Tibial nerve (tissue), 4 donors: Measurements from ENCODE around the gene S100A16. TPM values are rescaled to one million over a fixed set of nuclear protein-coding genes. Genes with fewer than 3 reads are reported as not detected.
"Not testable (repeated sequence)": the region's sequence is repeated elsewhere in the genome, so short reads cannot be mapped to it uniquely, and the experiment has no call there.

Experiments
- DNase-seq, 2 donors: peaks; one replicate each; pipeline ENCODE4 v3.0.0-alpha.2; 2019; ENCODE audit warnings: low spot score in 2 of 2
- H3K27ac ChIP-seq, 4 donors: fragments of 200-600 bp; sonication (generic) in 3 of 4; one replicate each; pipeline ENCODE4 v1.5.1; 2017 to 2019; ENCODE audit warnings: mild to moderate bottlenecking in 1 of 4
- H3K27me3 ChIP-seq, 2 donors: fragments of 200-600 bp; sonication (generic) in 1 of 2; one replicate each; pipeline versions ENCODE4 v1.5.1 to v1.6.0; 2017 to 2019
- H3K36me3 ChIP-seq, 3 donors: fragments of 200-600 bp; sonication (generic); one replicate each; pipeline ENCODE4 v1.5.1; 2018 to 2019
- H3K4me1 ChIP-seq, 4 donors: fragments of 200-600 bp; sonication (generic) in 3 of 4; one replicate each; pipeline ENCODE4 v1.5.1; 2017 to 2019
- H3K4me3 ChIP-seq, 4 donors: fragments of 200-600 bp; sonication (generic) in 3 of 4; one replicate each; pipeline ENCODE4 v1.5.1; 2017 to 2019; ENCODE audit warnings: mild to moderate bottlenecking in 1 of 4, moderate library complexity in 1 of 4
- H3K9me3 ChIP-seq, 4 donors: fragments of 200-600 bp; sonication (generic) in 3 of 4; one replicate each; pipeline ENCODE4 v1.5.1; 2017 to 2019
- EP300 ChIP-seq, 2 donors: sonication (generic); formaldehyde crosslinking; IDR thresholded peaks; one replicate each; pipeline ENCODE4 v1.6.1; 2017; ENCODE audit warnings: antibody characterized with exemption in 2 of 2, mild to moderate bottlenecking in 1 of 2
- POLR2A ChIP-seq, 2 donors: fragments of 450-650 bp; IDR thresholded peaks; one replicate each; pipeline ENCODE4 v1.6.1; 2017; ENCODE audit warnings: antibody characterized with exemption in 2 of 2, mild to moderate bottlenecking in 2 of 2, moderate library complexity in 2 of 2
- WGBS, 2 donors: methylation state at CpG; one replicate each; pipeline ENCODE4 v1.1.5; 2018; 5-methylcytosine and 5-hydroxymethylcytosine counted together
- total RNA-seq, 4 donors: library from RNA; depleted of rRNA; stranded (reverse); fragments of >200 nt; gene quantifications; one replicate each; pipeline ENCODE4 v1.1.0, GENCODE V29; 2016
- TF ChIP-seq, protein P1 (sequence below), 5 experiments: fragments of 200-600 bp in 3 of 5; fragments of 450-650 bp in 2 of 5; sonication (generic) in 3 of 5; IDR thresholded peaks; one replicate each; pipeline ENCODE4 v1.5.1; 2016 to 2019; ENCODE audit warnings: antibody characterized with exemption in 5 of 5, mild to moderate bottlenecking in 3 of 5, moderate library complexity in 2 of 5

S100A16 gene
- total RNA-seq, 4 donors from 2014 or later: 45.5 to 120 (median 77.1) TPM

DNA sequence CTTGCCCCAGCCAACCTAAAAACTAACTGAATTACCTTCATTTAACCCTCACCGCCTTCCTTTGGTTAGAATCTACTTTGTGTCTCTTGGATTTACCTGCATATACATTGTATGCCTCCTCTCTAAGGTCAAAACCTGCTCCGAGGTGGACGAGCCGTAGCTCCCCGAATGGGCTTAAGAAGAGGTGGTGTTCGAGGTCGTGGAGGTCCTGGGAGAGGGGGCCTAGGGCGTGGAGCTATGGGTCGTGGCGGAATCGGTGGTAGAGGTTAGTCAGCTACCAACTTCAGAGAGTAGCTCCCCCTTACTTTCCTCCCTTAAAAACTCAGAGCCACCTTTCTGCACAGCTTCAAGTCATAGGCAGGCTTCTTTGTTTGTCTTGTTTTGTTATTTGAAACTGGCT lies 30.2 kb upstream of the S100A16 start:
- WGBS, 2 donors: 87% methylated on average over 11 of the region's 11 CpGs
- H3K36me3 ChIP-seq: peaks cover 0 to 89% (median 23%) of the 10 kb centered on the region in 3 donors
- H3K27ac ChIP-seq: peak overlapping the region in 1 of 4 donors; percentile 32
- H3K4me3 ChIP-seq: no peak overlapping the region
- no peak for DNase-seq
- H3K4me1 ChIP-seq: peaks cover 0 to 57% (median 2%) of the 10 kb centered on the region in 4 donors
- TF ChIP-seq, protein P1, sequence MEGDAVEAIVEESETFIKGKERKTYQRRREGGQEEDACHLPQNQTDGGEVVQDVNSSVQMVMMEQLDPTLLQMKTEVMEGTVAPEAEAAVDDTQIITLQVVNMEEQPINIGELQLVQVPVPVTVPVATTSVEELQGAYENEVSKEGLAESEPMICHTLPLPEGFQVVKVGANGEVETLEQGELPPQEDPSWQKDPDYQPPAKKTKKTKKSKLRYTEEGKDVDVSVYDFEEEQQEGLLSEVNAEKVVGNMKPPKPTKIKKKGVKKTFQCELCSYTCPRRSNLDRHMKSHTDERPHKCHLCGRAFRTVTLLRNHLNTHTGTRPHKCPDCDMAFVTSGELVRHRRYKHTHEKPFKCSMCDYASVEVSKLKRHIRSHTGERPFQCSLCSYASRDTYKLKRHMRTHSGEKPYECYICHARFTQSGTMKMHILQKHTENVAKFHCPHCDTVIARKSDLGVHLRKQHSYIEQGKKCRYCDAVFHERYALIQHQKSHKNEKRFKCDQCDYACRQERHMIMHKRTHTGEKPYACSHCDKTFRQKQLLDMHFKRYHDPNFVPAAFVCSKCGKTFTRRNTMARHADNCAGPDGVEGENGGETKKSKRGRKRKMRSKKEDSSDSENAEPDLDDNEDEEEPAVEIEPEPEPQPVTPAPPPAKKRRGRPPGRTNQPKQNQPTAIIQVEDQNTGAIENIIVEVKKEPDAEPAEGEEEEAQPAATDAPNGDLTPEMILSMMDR (IDR thresholded peaks at IDR 0.05): no peak
- no peak for TF ChIP-seq POLR2A (IDR thresholded peaks at IDR 0.05)
- no peak for TF ChIP-seq EP300 (IDR thresholded peaks at IDR 0.05)
- H3K27me3 ChIP-seq: no peaks in the 10 kb centered on the region
- H3K9me3 ChIP-seq: no peaks in the 10 kb centered on the region

DNA sequence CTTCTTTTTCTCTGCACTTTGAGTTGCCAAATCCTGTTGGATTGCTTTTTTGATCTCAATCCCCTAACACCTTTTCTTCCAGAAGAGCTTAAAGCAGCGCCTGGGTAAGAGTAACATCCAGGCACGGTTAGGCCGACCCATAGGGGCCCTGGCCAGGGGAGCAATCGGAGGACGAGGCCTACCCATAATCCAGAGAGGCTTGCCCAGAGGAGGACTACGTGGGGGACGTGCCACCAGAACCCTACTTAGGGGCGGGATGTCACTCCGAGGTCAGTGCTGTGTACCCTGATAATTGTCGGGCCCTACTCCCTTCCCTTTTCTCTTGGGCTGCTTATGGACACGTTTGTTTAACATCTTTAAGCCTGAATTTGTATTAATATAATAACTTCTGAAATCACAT lies 29.2 kb upstream of the S100A16 start:
- Histone ChIP-seq H3K36me3 (peaks cover 0 to 98% (median 31%) of the 10 kb centered on the region in 3 donors), H3K4me3 (no peak overlapping the region), H3K27ac (no peak overlapping the region), H3K9me3 (no peaks in the 10 kb centered on the region), H3K4me1 (peaks cover 0 to 63% (median 0%) of the 10 kb centered on the region in 4 donors), H3K27me3 (no peaks in the 10 kb centered on the region)
- no peak for TF ChIP-seq EP300 (IDR thresholded peaks at IDR 0.05)
- TF ChIP-seq POLR2A (IDR thresholded peaks at IDR 0.05): no peak
- TF ChIP-seq, protein P1 (IDR thresholded peaks at IDR 0.05): no peak
- 81 to 86% methylated on average over 11 of the region's 11 CpGs for WGBS, 2 donors
- no peak for DNase-seq

DNA sequence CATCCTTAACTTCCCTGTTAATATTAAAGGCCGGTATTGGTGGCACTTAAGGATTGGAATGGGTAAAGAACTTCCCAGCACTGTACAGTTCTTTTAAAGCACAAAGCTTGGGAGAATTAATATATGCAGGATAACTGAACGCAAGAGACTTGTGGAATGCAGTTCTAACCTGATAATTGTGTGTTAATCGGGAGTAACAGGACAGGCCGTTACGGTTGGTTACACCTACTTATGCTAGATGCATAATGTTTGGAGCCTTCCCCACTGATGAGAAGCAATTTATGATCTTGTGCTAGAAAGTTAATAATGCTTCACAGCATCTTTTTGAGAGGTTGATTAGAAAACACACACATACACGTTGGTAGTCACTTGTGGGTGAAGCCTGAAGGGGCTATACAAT lies 27.9 kb upstream of the S100A16 start:
- TF ChIP-seq, protein P1 (IDR thresholded peaks at IDR 0.05): no peak
- TF ChIP-seq EP300 (IDR thresholded peaks at IDR 0.05) (no peak), POLR2A (IDR thresholded peaks at IDR 0.05) (no peak)
- no peak for DNase-seq
- 63 to 73% methylated on average over 6 of the region's 6 CpGs for WGBS, 2 donors
- Histone ChIP-seq H3K4me3 (no peak overlapping the region), H3K9me3 (no peaks in the 10 kb centered on the region), H3K36me3 (peaks cover 0 to 100% (median 32%) of the 10 kb centered on the region in 3 donors), H3K27me3 (no peaks in the 10 kb centered on the region), H3K4me1 (peaks cover 0 to 66% (median 8%) of the 10 kb centered on the region in 4 donors), H3K27ac (no peak overlapping the region)

DNA sequence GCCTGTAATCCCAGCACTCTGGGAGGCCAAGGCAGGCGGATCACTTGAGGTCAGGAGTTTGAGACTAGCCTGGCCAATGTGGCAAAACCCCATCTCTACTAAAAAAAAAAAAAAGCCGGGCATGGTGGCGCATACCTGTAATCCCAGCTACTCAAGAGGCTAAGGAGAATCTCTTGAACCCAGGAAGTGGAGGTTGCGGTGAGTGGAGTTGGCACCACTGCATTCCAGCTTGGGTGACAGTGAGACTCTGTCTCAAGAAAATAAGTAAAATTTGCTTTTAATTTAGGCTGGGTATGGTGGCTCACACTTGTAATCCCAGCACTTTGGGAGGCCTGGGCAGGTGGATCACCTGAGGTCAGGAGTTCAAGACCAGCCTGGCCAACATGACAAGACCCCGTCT lies 27.3 kb upstream of the S100A16 start:
- not testable (repeated sequence) for H3K4me3 ChIP-seq, DNase-seq, H3K27me3 ChIP-seq, H3K27ac ChIP-seq, H3K9me3 ChIP-seq
- H3K36me3 ChIP-seq: peaks cover 0 to 100% (median 32%) of the 10 kb centered on the region in 3 donors
- WGBS, 2 donors: 93 to 98% methylated on average over 4 to 5 of the region's 5 CpGs
- H3K4me1 ChIP-seq: peaks cover 0 to 72% (median 14%) of the 10 kb centered on the region in 4 donors

DNA sequence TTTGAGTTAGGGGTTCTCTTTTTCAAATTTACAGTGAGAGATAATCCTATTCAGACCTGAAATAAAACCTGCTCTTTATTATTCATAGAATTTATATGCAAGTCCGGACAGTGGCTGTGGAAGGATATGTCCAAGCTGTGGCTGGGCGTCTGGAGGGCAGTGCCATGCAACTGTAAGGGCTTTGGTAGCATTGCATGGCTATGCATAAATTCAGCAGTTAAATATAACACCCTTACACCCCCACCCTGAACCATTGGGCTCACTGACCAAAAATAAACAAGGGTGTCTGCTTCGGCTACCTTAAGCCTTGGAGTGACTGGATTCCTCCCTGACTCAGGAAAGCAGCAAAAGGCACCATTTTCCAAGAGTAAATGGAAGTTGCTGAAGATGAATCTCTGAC lies 26.3 kb upstream of the S100A16 start:
- Histone ChIP-seq H3K4me1 (peaks cover 0 to 69% (median 19%) of the 10 kb centered on the region in 4 donors), H3K9me3 (no peaks in the 10 kb centered on the region), H3K27ac (no peak overlapping the region), H3K4me3 (no peak overlapping the region), H3K36me3 (peaks cover 0 to 91% (median 32%) of the 10 kb centered on the region in 3 donors), H3K27me3 (no peaks in the 10 kb centered on the region)
- TF ChIP-seq POLR2A (IDR thresholded peaks at IDR 0.05) (no peak), EP300 (IDR thresholded peaks at IDR 0.05) (no peak)
- TF ChIP-seq, protein P1 (IDR thresholded peaks at IDR 0.05): no peak
- no peak for DNase-seq
- WGBS, 2 donors: 77 to 87% methylated on average over 3 of the region's 3 CpGs

DNA sequence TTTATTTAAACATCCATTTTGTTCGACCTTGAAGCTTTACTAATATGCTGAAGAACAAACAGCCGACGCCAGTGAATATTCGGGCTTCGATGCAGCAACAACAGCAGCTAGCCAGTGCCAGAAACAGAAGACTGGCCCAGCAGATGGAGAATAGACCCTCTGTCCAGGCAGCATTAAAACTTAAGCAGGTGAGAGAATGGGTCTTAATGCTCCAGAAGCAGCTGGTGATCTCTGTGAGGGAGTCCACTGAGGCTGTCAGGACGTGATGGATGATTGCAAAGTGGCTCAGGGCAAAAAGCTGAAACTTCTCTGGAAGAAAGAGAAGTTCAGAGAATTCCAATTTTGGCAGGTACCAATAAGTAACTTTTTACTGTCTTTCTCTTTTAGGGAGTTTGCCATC lies 25.3 kb upstream of the S100A16 start:
- Histone ChIP-seq H3K9me3 (no peaks in the 10 kb centered on the region), H3K4me1 (peaks cover 0 to 64% (median 20%) of the 10 kb centered on the region in 4 donors), H3K27me3 (no peaks in the 10 kb centered on the region), H3K4me3 (no peak overlapping the region), H3K27ac (no peak overlapping the region), H3K36me3 (peaks cover 0 to 81% (median 32%) of the 10 kb centered on the region in 3 donors)
- no peak for DNase-seq
- TF ChIP-seq EP300 (IDR thresholded peaks at IDR 0.05) (no peak), POLR2A (IDR thresholded peaks at IDR 0.05) (no peak)
- TF ChIP-seq, protein P1 (IDR thresholded peaks at IDR 0.05): no peak
- 82 to 88% methylated on average over 6 of the region's 6 CpGs for WGBS, 2 donors
